Endothelial cell (in vitro differentiated cells): ENCODE measurements around the gene AP3B1. TPM values are rescaled to one million over a fixed set of nuclear protein-coding genes. Genes with fewer than 3 reads are reported as not detected.

Source experiments
- DNase-seq: peaks from one replicate; pipeline ENCODE4 v3.0.0; 2021; ENCODE audit warnings: low spot score
- H3K27ac Mint-ChIP-seq: one replicate; pipeline ENCODE4 v1.8.0; 2021; ENCODE audit warnings: mixed read lengths, inconsistent platforms; ENCODE audit not compliant: unreplicated experiment
- H3K27me3 Mint-ChIP-seq: one replicate; pipeline ENCODE4 v1.8.0; 2021; ENCODE audit warnings: mild to moderate bottlenecking, moderate library complexity, mixed read lengths, inconsistent platforms; ENCODE audit not compliant: unreplicated experiment
- H3K36me3 Mint-ChIP-seq: one replicate; pipeline ENCODE4 v1.8.0; 2021; ENCODE audit warnings: mild to moderate bottlenecking, low read depth, mixed read lengths, inconsistent platforms; ENCODE audit not compliant: unreplicated experiment
- H3K4me1 Mint-ChIP-seq: one replicate; pipeline ENCODE4 v1.8.0; 2021; ENCODE audit warnings: mild to moderate bottlenecking, mixed read lengths, inconsistent platforms; ENCODE audit not compliant: unreplicated experiment
- H3K4me3 Mint-ChIP-seq: one replicate; pipeline ENCODE4 v1.8.0; 2021; ENCODE audit warnings: mild to moderate bottlenecking, mixed read lengths, inconsistent platforms; ENCODE audit not compliant: unreplicated experiment
- H3K9me3 Mint-ChIP-seq: one replicate; pipeline ENCODE4 v1.8.0; 2021; ENCODE audit warnings: mixed read lengths, inconsistent platforms; ENCODE audit not compliant: unreplicated experiment
- CTCF ChIP-seq: fragments of 200-600 bp; sonication (generic); IDR thresholded peaks from one replicate; pipeline ENCODE4 v1.5.0; 2021; ENCODE audit warnings: antibody characterized with exemption; ENCODE audit not compliant: unreplicated experiment
- total RNA-seq: library from RNA; stranded (reverse); fragmentation: NEBNext Ultra II Directional; extraction: Animal tissue kit (Norgen Biotek cat#: 25700); gene quantifications from one replicate; pipeline ENCODE4 v1.2.1, GENCODE V29; 2021; ENCODE audit not compliant: unreplicated experiment

The AP3B1 gene
- total RNA-seq, 1 donor from 2014 or later: 60.9 TPM

GRCh38 chr5:78006449-78006848 is 288.0 kb downstream of the AP3B1 start:
- DNase-seq: no peak
- Mint-ChIP-seq H3K27me3 (no peaks in the 10 kb centered on the region), H3K27ac (no peak overlapping the region), H3K36me3 (no peaks in the 10 kb centered on the region), H3K4me1 (peaks cover 5% of the 10 kb centered on the region), H3K9me3 (no peaks in the 10 kb centered on the region), H3K4me3 (no peak overlapping the region)
- no peak for TF ChIP-seq CTCF

GRCh38 chr5:78005021-78005785 is 289.3 kb downstream of the AP3B1 start:
- H3K27me3 Mint-ChIP-seq: no peaks in the 10 kb centered on the region
- no peak overlapping the region for H3K27ac Mint-ChIP-seq
- DNase-seq: no peak
- no peaks in the 10 kb centered on the region for H3K9me3 Mint-ChIP-seq
- H3K4me1 Mint-ChIP-seq: peaks cover 5% of the 10 kb centered on the region
- TF ChIP-seq CTCF: no peak
- H3K36me3 Mint-ChIP-seq: peaks cover 2% of the 10 kb centered on the region
- H3K4me3 Mint-ChIP-seq: no peak overlapping the region

GRCh38 chr5:78004559-78004958 is 289.9 kb downstream of the AP3B1 start:
- H3K27me3 Mint-ChIP-seq: no peaks in the 10 kb centered on the region
- no peak overlapping the region for H3K27ac Mint-ChIP-seq
- no peak for TF ChIP-seq CTCF
- peaks cover 5% of the 10 kb centered on the region for H3K4me1 Mint-ChIP-seq
- no peak overlapping the region for H3K4me3 Mint-ChIP-seq
- DNase-seq: no peak
- peaks cover 4% of the 10 kb centered on the region for H3K36me3 Mint-ChIP-seq
- no peaks in the 10 kb centered on the region for H3K9me3 Mint-ChIP-seq

GRCh38 chr5:78003919-78004318 is 290.6 kb downstream of the AP3B1 start:
- TF ChIP-seq CTCF: no peak
- Mint-ChIP-seq H3K9me3 (no peaks in the 10 kb centered on the region), H3K4me3 (no peak overlapping the region), H3K4me1 (peaks cover 5% of the 10 kb centered on the region), H3K27ac (no peak overlapping the region), H3K27me3 (peaks cover 3% of the 10 kb centered on the region), H3K36me3 (peaks cover 10% of the 10 kb centered on the region)
- no peak for DNase-seq

- H3K27me3 Mint-ChIP-seq: peaks cover 3% of the 10 kb centered on the region
- no peak overlapping the region for H3K4me3 Mint-ChIP-seq
- H3K9me3 Mint-ChIP-seq: no peaks in the 10 kb centered on the region
Observed at GRCh38 chr5:78003450-78003849, 291.0 kb downstream of the AP3B1 start.

More at GRCh38 chr5:78003450-78003849, 291.0 kb downstream of the AP3B1 start:
- DNase-seq: no peak
- no peak for TF ChIP-seq CTCF
- Mint-ChIP-seq H3K27ac (no peak overlapping the region), H3K36me3 (peaks cover 11% of the 10 kb centered on the region), H3K4me1 (peaks cover 5% of the 10 kb centered on the region)
